Testis (tissue), 3 donors: ENCODE measurements around the gene FMC1. TPM values are rescaled to one million over a fixed set of nuclear protein-coding genes. Genes with fewer than 3 reads are reported as not detected.

Experiments used
- DNase-seq: peaks from one replicate; pipeline ENCODE4 v3.0.0-alpha.2; 2019
- H3K27ac ChIP-seq, 2 donors: fragments of 200-600 bp; sonication (generic); one replicate each; pipeline ENCODE4 v1.5.1; 2019
- H3K27me3 ChIP-seq: fragments of 200-600 bp; sonication (generic); one replicate; pipeline ENCODE4 v1.5.1; 2019
- H3K36me3 ChIP-seq: fragments of 200-600 bp; sonication (generic); one replicate; pipeline ENCODE4 v1.5.1; 2017; ENCODE audit warnings: low read depth; ENCODE audit errors: missing control alignments
- H3K4me1 ChIP-seq: fragments of 200-600 bp; sonication (generic); one replicate; pipeline ENCODE4 v1.5.1; 2019
- H3K4me3 ChIP-seq, 2 donors: fragments of 200-600 bp; sonication (generic); one replicate each; pipeline ENCODE4 v1.5.1; 2017 to 2019
- H3K9me3 ChIP-seq: fragments of 200-600 bp; sonication (generic); one replicate; pipeline ENCODE4 v1.5.1; 2017
- POLR2A ChIP-seq: fragments of 450-650 bp; IDR thresholded peaks from one replicate; pipeline ENCODE4 v1.6.1; 2017; ENCODE audit warnings: antibody characterized with exemption, mild to moderate bottlenecking, moderate library complexity
- WGBS, 2 donors: methylation state at CpG; one replicate each; pipeline ENCODE4 v1.1.5; 2018; 5-methylcytosine and 5-hydroxymethylcytosine counted together
- intact Hi-C: fragments of 100-400 bp; cut with DNase I; formaldehyde crosslinking; loops from one replicate; pipeline ENCODE4 v1.15.1; 2023; ENCODE audit warnings: low total_unique reads
- polyA plus RNA-seq: library from polyadenylated mRNA; stranded (reverse); fragments of 350-450 nt; fragmentation: Illumina TruSeq; extraction: RNeasy Lipid Tissue Mini Kit (QIAGEN cat#74804); gene quantifications from one replicate; pipeline ENCODE4 v1.2.3, GENCODE V29; 2014; ENCODE audit warnings: low read depth, low replicate concordance; ENCODE audit not compliant: insufficient read depth
- small RNA-seq, 2 donors: library from RNA; depleted of rRNA; stranded (forward); fragments of <200 nt; gene quantifications; one replicate each; pipeline ENCODE3, GENCODE V24; 2016
- total RNA-seq, 2 donors: library from RNA; depleted of rRNA; stranded (reverse); fragments of >200 nt; gene quantifications; one replicate each; pipeline ENCODE4 v1.2.3, GENCODE V29; 2016
- TF ChIP-seq, protein P1 (sequence below), 3 experiments: fragments of 450-650 bp in 2 of 3; fragments of 200-600 bp in 1 of 3; sonication (generic) in 1 of 3; IDR thresholded peaks; one replicate each; pipeline ENCODE4 v1.5.1; 2016 to 2019; ENCODE audit warnings: antibody characterized with exemption in 3 of 3, mild to moderate bottlenecking in 2 of 3, moderate library complexity in 1 of 3

Gene FMC1
- total and polyA plus RNA-seq, 3 donors from 2014 or later: 46.1 to 234 (median 60.0) TPM

DNA sequence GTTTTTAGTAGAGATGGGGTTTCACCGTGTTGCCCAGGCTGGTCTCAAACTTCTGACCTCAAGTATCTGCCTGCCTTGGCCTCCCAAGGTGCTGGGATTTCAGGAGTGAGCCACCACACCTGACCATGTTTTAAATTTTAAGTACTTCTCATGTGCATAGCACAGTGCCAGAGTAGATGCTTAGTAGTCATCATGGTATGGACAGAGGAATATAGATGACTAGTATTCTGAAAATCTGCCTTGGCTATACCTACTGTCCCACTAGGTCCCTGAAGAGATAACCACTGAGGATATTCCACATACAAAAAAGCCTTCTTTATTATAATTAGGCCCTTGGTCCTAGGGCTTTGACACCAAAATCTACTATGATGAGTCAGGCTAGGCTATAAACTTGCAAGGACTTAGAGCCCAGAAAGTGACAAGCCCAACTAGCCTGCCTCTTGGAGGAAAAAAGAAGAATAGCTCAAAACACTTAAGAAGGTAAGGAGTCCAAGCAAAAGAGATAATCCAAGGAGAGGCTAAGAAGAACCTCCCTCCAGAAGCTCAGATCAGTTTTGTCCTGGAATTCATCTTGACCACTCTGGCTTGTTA is 52.6 kb downstream of the FMC1 start:
- no peaks in the 10 kb centered on the region for H3K36me3 ChIP-seq
- 89 to 96% methylated on average over 1 of the region's 1 CpG for WGBS, 2 donors
- intact Hi-C loops: no loop called here
- TF ChIP-seq, protein P1, sequence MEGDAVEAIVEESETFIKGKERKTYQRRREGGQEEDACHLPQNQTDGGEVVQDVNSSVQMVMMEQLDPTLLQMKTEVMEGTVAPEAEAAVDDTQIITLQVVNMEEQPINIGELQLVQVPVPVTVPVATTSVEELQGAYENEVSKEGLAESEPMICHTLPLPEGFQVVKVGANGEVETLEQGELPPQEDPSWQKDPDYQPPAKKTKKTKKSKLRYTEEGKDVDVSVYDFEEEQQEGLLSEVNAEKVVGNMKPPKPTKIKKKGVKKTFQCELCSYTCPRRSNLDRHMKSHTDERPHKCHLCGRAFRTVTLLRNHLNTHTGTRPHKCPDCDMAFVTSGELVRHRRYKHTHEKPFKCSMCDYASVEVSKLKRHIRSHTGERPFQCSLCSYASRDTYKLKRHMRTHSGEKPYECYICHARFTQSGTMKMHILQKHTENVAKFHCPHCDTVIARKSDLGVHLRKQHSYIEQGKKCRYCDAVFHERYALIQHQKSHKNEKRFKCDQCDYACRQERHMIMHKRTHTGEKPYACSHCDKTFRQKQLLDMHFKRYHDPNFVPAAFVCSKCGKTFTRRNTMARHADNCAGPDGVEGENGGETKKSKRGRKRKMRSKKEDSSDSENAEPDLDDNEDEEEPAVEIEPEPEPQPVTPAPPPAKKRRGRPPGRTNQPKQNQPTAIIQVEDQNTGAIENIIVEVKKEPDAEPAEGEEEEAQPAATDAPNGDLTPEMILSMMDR (IDR thresholded peaks at IDR 0.05): no peak
- no peak for TF ChIP-seq POLR2A
- no peak overlapping the region for H3K4me3 ChIP-seq
- no peak for DNase-seq
- H3K27me3 ChIP-seq: no peaks in the 10 kb centered on the region
- peaks cover 10% of the 10 kb centered on the region for H3K4me1 ChIP-seq
- no peaks in the 10 kb centered on the region for H3K9me3 ChIP-seq
- no peak overlapping the region for H3K27ac ChIP-seq

DNA sequence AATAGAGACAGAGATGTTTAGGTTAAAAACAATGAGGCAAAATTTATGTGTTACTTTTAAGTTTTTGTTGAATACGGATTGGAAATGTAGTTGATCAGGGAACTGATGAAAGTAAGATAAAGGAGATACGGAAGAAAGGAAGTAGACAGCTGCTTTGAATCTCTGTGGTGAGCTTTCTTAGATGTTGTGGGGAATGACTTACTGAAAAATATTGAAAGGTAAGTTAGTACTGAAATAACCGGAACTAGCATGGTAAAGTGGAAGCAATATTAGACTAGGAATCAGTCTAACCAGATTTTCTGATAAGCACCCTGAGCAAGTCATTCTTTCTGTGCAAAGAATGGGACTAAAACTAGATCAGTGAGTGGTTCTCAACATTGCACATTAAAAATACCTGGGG is 53.4 kb downstream of the FMC1 start:
- DNase-seq: no peak
- Histone ChIP-seq H3K4me1 (peaks cover 10% of the 10 kb centered on the region), H3K9me3 (no peaks in the 10 kb centered on the region), H3K27ac (no peak overlapping the region), H3K4me3 (no peak overlapping the region), H3K27me3 (no peaks in the 10 kb centered on the region), H3K36me3 (no peaks in the 10 kb centered on the region)
- TF ChIP-seq, protein P1 (IDR thresholded peaks at IDR 0.05): no peak
- no peak for TF ChIP-seq POLR2A
- intact Hi-C loops: no loop called here
- 72 to 74% methylated on average over 3 of the region's 3 CpGs for WGBS, 2 donors

Small RNAs within 50 kb of the gene (small RNA-seq; reads per million reads assigned to genes)
- gene RNU6-206P: 0 reads per million in 2 donors

Other genes with a start within 250 kb of the FMC1 start
- 10 to 100 TPM; 32.8 to 38.7 TPM for gene ZC3HAV1, start 231.6 kb upstream of the FMC1 start, total RNA-seq
- gene ZC3HAV1, start 231.6 kb upstream of the FMC1 start, polyA plus RNA-seq: 13.1 TPM
- gene UBN2, start 110.1 kb upstream of the FMC1 start, total RNA-seq: 10 to 100 TPM; 38.8 to 49.4 TPM
- 36.6 TPM for gene UBN2, start 110.1 kb upstream of the FMC1 start, polyA plus RNA-seq
- 100 to 1,000 TPM; 109 to 136 TPM for gene LUC7L2, start 18.6 kb downstream of the FMC1 start, total RNA-seq
- 73.2 TPM for gene LUC7L2, start 18.6 kb downstream of the FMC1 start, polyA plus RNA-seq
- gene KLRG2, start 142.3 kb downstream of the FMC1 start, total RNA-seq: 1 to 10 TPM; 1.2 TPM
- 0.32 TPM for gene KLRG2, start 142.3 kb downstream of the FMC1 start, polyA plus RNA-seq
- under 1 TPM; 0.79 to 0.81 TPM for gene CLEC2L, start 182.3 kb downstream of the FMC1 start, total RNA-seq
- gene CLEC2L, start 182.3 kb downstream of the FMC1 start, polyA plus RNA-seq: 1.6 TPM